BLaER1 (cell line): ENCODE data around the gene NUDT1.

Experiments used
- H3K27ac ChIP-seq: shearing (Covaris generic); formaldehyde crosslinking; 2 replicates; pipeline ENCODE4 v1.8.1; 2022
- H3K27me3 ChIP-seq: shearing (Covaris generic); formaldehyde crosslinking; 2 replicates; pipeline ENCODE4 v1.8.1; 2022
- H3K36me3 ChIP-seq: shearing (Covaris generic); formaldehyde crosslinking; 2 replicates; pipeline ENCODE4 v1.8.1; 2022
- H3K4me1 ChIP-seq: shearing (Covaris generic); formaldehyde crosslinking; 2 replicates; pipeline ENCODE4 v1.8.1; 2022
- H3K4me2 ChIP-seq: shearing (Covaris generic); formaldehyde crosslinking; 2 replicates; pipeline ENCODE4 v1.8.1; 2022
- H3K4me3 ChIP-seq: shearing (Covaris generic); formaldehyde crosslinking; 2 replicates; pipeline ENCODE4 v1.8.1; 2022
- H3K9ac ChIP-seq: shearing (Covaris generic); formaldehyde crosslinking; 2 replicates; pipeline ENCODE4 v1.8.1; 2022
- H3K9me3 ChIP-seq: shearing (Covaris generic); formaldehyde crosslinking; 2 replicates; pipeline ENCODE4 v1.8.1; 2022
- H4K20me1 ChIP-seq: shearing (Covaris generic); formaldehyde crosslinking; 2 replicates; pipeline ENCODE4 v1.8.1; 2022
- Cebpa-rat ChIP-seq: shearing (Covaris generic); IDR thresholded peaks from 2 replicates; pipeline ENCODE4 v1.8.1; 2022

NUDT1 gene

GRCh38 chr7:2213551-2214215 lies 28.3 kb upstream of the NUDT1 start:
- Histone ChIP-seq H3K27me3 (no peaks in the 10 kb centered on the region), H4K20me1 (peaks cover 66% of the 10 kb centered on the region), H3K9me3 (no peaks in the 10 kb centered on the region), H3K4me3 (no peak overlapping the region), H3K4me2 (no peak overlapping the region), H3K9ac (no peak overlapping the region), H3K4me1 (peaks cover 29% of the 10 kb centered on the region), H3K27ac (0 out of 2 replicates have a peak overlapping the region, but pooled peaks have one; percentile 9), H3K36me3 (peaks cover 91% of the 10 kb centered on the region)
- TF ChIP-seq Cebpa-rat, result no peak

GRCh38 chr7:2214636-2215035 lies 27.4 kb upstream of the NUDT1 start:
- Histone ChIP-seq H3K9ac (no peak overlapping the region), H3K27me3 (no peaks in the 10 kb centered on the region), H3K4me1 (peaks cover 20% of the 10 kb centered on the region), H3K4me2 (no peak overlapping the region), H3K27ac (no peak overlapping the region), H3K4me3 (no peak overlapping the region), H3K9me3 (no peaks in the 10 kb centered on the region), H4K20me1 (peaks cover 62% of the 10 kb centered on the region), H3K36me3 (peaks cover 95% of the 10 kb centered on the region)
- no peak for TF ChIP-seq Cebpa-rat

- H3K27ac ChIP-seq, result no peak overlapping the region
- TF ChIP-seq Cebpa-rat, result no peak
- peaks cover 14% of the 10 kb centered on the region for H3K4me1 ChIP-seq
- H3K9me3 ChIP-seq, result no peaks in the 10 kb centered on the region
- H3K36me3 ChIP-seq, result peaks cover 98% of the 10 kb centered on the region
- H3K9ac ChIP-seq, result 0 out of 2 replicates have a peak overlapping the region, but pooled peaks have one; percentile 50
- no peaks in the 10 kb centered on the region for H3K27me3 ChIP-seq
- no peak overlapping the region for H3K4me2 ChIP-seq
- peaks cover 62% of the 10 kb centered on the region for H4K20me1 ChIP-seq
- H3K4me3 ChIP-seq, result no peak overlapping the region
Measured at GRCh38 chr7:2215851-2216250, 26.2 kb upstream of the NUDT1 start.

GRCh38 chr7:2217206-2217605 lies 24.8 kb upstream of the NUDT1 start:
- Histone ChIP-seq H3K4me2 (peak overlapping the region; percentile 47), H4K20me1 (peaks cover 60% of the 10 kb centered on the region), H3K27me3 (no peaks in the 10 kb centered on the region), H3K4me1 (peaks cover 14% of the 10 kb centered on the region), H3K9me3 (no peaks in the 10 kb centered on the region), H3K27ac (0 out of 2 replicates have a peak overlapping the region, but pooled peaks have one; percentile 3), H3K36me3 (peaks cover 98% of the 10 kb centered on the region), H3K9ac (peak overlapping the region; percentile 50), H3K4me3 (no peak overlapping the region)
- TF ChIP-seq Cebpa-rat, result no peak

- Histone ChIP-seq H3K36me3 (peaks cover 98% of the 10 kb centered on the region), H3K27ac (no peak overlapping the region), H4K20me1 (peaks cover 65% of the 10 kb centered on the region), H3K4me2 (peak overlapping the region; percentile 47), H3K27me3 (no peaks in the 10 kb centered on the region), H3K4me1 (peaks cover 14% of the 10 kb centered on the region), H3K4me3 (no peak overlapping the region), H3K9ac (no peak overlapping the region), H3K9me3 (no peaks in the 10 kb centered on the region)
- TF ChIP-seq Cebpa-rat, result no peak
Measured at GRCh38 chr7:2217716-2218443, 24.1 kb upstream of the NUDT1 start.

- Histone ChIP-seq H3K36me3 (peaks cover 98% of the 10 kb centered on the region), H3K27ac (no peak overlapping the region), H3K9ac (no peak overlapping the region), H3K9me3 (no peaks in the 10 kb centered on the region), H3K27me3 (no peaks in the 10 kb centered on the region), H3K4me2 (no peak overlapping the region), H4K20me1 (peaks cover 65% of the 10 kb centered on the region), H3K4me3 (no peak overlapping the region), H3K4me1 (peaks cover 14% of the 10 kb centered on the region)
- TF ChIP-seq Cebpa-rat, result no peak
Measured at GRCh38 chr7:2218444-2218785, 23.6 kb upstream of the NUDT1 start.

- Histone ChIP-seq H3K4me2 (no peak overlapping the region), H3K36me3 (peaks cover 98% of the 10 kb centered on the region), H3K9me3 (no peaks in the 10 kb centered on the region), H3K4me3 (no peak overlapping the region), H3K27me3 (no peaks in the 10 kb centered on the region), H3K27ac (no peak overlapping the region), H4K20me1 (peaks cover 65% of the 10 kb centered on the region), H3K4me1 (peaks cover 14% of the 10 kb centered on the region), H3K9ac (no peak overlapping the region)
- no peak for TF ChIP-seq Cebpa-rat
Measured at GRCh38 chr7:2219136-2219535, 22.9 kb upstream of the NUDT1 start.

- H3K27ac ChIP-seq, result no peak overlapping the region
- H3K4me3 ChIP-seq, result no peak overlapping the region
- peaks cover 98% of the 10 kb centered on the region for H3K36me3 ChIP-seq
- H3K9ac ChIP-seq, result no peak overlapping the region
- H4K20me1 ChIP-seq, result peaks cover 68% of the 10 kb centered on the region
- no peak overlapping the region for H3K4me2 ChIP-seq
- no peaks in the 10 kb centered on the region for H3K9me3 ChIP-seq
- no peaks in the 10 kb centered on the region for H3K27me3 ChIP-seq
- peaks cover 14% of the 10 kb centered on the region for H3K4me1 ChIP-seq
- TF ChIP-seq Cebpa-rat, result no peak
Measured at GRCh38 chr7:2219606-2220005, 22.4 kb upstream of the NUDT1 start.

- Histone ChIP-seq H3K4me1 (peaks cover 14% of the 10 kb centered on the region), H3K36me3 (peaks cover 98% of the 10 kb centered on the region), H3K27me3 (no peaks in the 10 kb centered on the region), H3K4me2 (no peak overlapping the region), H3K27ac (no peak overlapping the region), H4K20me1 (peaks cover 72% of the 10 kb centered on the region), H3K4me3 (no peak overlapping the region), H3K9ac (no peak overlapping the region), H3K9me3 (no peaks in the 10 kb centered on the region)
- TF ChIP-seq Cebpa-rat, result no peak
Measured at GRCh38 chr7:2220030-2220429, 22.0 kb upstream of the NUDT1 start.

- Histone ChIP-seq H3K9me3 (no peaks in the 10 kb centered on the region), H3K4me3 (no peak overlapping the region), H3K4me2 (no peak overlapping the region), H3K27me3 (no peaks in the 10 kb centered on the region), H3K9ac (no peak overlapping the region), H3K27ac (no peak overlapping the region), H4K20me1 (peaks cover 77% of the 10 kb centered on the region), H3K4me1 (peaks cover 14% of the 10 kb centered on the region), H3K36me3 (peaks cover 98% of the 10 kb centered on the region)
- no peak for TF ChIP-seq Cebpa-rat
Measured at GRCh38 chr7:2220506-2220905, 21.5 kb upstream of the NUDT1 start.
